ENCODE data around the gene EYA2. TPM values are rescaled to one million over a fixed set of nuclear protein-coding genes. Genes with fewer than 3 reads are reported as not detected.

Gene EYA2
- total and polyA plus RNA-seq, 2 of the 4 experiments (the other 2 are of a cell fraction) = 2.3 to 5.4 TPM

DNA sequence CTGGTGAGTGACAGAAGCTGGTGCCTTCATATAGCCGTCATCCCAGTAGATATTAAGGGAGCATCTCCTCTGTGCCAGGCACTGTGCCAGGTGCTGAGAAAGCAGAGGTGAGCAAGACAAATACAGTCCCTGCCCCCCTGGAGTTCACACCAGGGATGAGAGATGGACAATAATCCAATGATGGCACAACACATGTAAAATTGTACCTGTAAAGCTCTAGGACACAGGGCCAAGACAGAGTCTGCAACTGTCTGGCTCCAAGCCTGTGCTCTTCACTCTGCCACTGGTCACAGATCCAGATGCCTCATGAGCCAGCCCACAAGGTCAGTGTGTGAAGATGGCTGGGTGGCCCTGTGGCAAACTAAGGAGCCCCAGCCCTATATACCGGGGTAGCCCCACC, 133.8 kb downstream of the EYA2 start:
- Histone ChIP-seq H4K20me1 (ENCODE audit: insufficient read depth, low read length) (no peaks in the 10 kb centered on the region), H4K5ac (ENCODE audit: low read depth, low read length) (no peak overlapping the region), H3K9ac (ENCODE audit: low read depth, low read length) (no peak overlapping the region), H2AK9ac (replicated peaks; ENCODE audit: low read depth, low read length, poor library complexity) (no peak overlapping the region), H2BK5ac (ENCODE audit: low read depth, low read length, poor library complexity, severe bottlenecking) (no peak overlapping the region), H3K27ac (ENCODE audit: insufficient read depth, low read length) (no peak overlapping the region), H3K4me2 (ENCODE audit: low read depth, low read length) (no peak overlapping the region), H3K79me1 (ENCODE audit: low read depth in 1 of 2, low read length in 2 of 2) (no peaks in the 10 kb centered on the region), H2BK15ac (ENCODE audit: low read depth, low read length) (no peak overlapping the region), H3K18ac (ENCODE audit: low read depth, low read length) (no peak overlapping the region), H3K23ac (ENCODE audit: low read depth, low read length) (no peak overlapping the region), H3K4me1 (ENCODE audit: control insufficient read depth, insufficient read depth, low read length) (peaks cover 7% of the 10 kb centered on the region; the same call in 1 of the 2 replicates), H3K4ac (ENCODE audit: low read depth, low read length) (no peak overlapping the region), H4K91ac (ENCODE audit: insufficient read depth, low read depth, low read length) (no peak overlapping the region), H3K9me3 (ENCODE audit: control insufficient read depth, insufficient read depth, low read length) (peaks cover 5% of the 10 kb centered on the region), H3K4me3 (ENCODE audit: insufficient read depth, low read depth, low read length) (no peak overlapping the region), H3K9me1 (ENCODE audit: insufficient read depth, low read length) (no peaks in the 10 kb centered on the region), H3K27me3 (ENCODE audit: control insufficient read depth, insufficient read depth, low read length) (no peaks in the 10 kb centered on the region), H2BK120ac (ENCODE audit: low read depth, low read length) (no peak overlapping the region), H2AK5ac (ENCODE audit: low read depth, low read length) (no peak overlapping the region), H3K14ac (replicated peaks; ENCODE audit: low read depth, low read length) (no peak overlapping the region), H3K36me3 (ENCODE audit: control insufficient read depth, insufficient read depth, low read length) (peaks cover 3% of the 10 kb centered on the region; the same call in 1 of the 2 replicates), H2AFZ (replicated peaks; ENCODE audit: low read length, poor library complexity) (no peak overlapping the region), H2BK20ac (ENCODE audit: low read depth, low read length) (no peak overlapping the region), H4K8ac (ENCODE audit: low read depth in 2 of 2, low read length in 2 of 2) (no peak overlapping the region), H3K56ac (ENCODE audit: extremely low read depth, insufficient read depth, low read length) (no peak overlapping the region)
- intact Hi-C loops (cut with micrococcal nuclease) = loop anchor here (10.0 kb wide), 2 partner anchors 86 to 134 kb away; partner anchors contain the start of gene EYA2
- CTCF ChIA-PET = interaction anchor here (1.8 kb wide), 1 partner anchor 9 kb away, joined by 4 read pairs; no protein-coding TSS in a partner anchor
- dilution Hi-C loops (cut with HindIII; ENCODE audit: low sequenced_read_pairs, unreplicated experiment) = no loop called here
- POLR2A ChIA-PET (ENCODE audit: unreplicated experiment) = no interaction called here
- ATAC-seq (ENCODE audit: low read depth) = no peak
- in situ Hi-C loops (cut with MboI; ENCODE audit: low sequenced_read_pairs) = no loop called here
- no peak for DNase-seq
- no TSS peak for BruUV-seq (replicated peaks)
- TF ChIP-seq, protein P1, sequence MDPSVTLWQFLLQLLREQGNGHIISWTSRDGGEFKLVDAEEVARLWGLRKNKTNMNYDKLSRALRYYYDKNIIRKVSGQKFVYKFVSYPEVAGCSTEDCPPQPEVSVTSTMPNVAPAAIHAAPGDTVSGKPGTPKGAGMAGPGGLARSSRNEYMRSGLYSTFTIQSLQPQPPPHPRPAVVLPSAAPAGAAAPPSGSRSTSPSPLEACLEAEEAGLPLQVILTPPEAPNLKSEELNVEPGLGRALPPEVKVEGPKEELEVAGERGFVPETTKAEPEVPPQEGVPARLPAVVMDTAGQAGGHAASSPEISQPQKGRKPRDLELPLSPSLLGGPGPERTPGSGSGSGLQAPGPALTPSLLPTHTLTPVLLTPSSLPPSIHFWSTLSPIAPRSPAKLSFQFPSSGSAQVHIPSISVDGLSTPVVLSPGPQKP (IDR thresholded peaks at IDR 0.05; ENCODE audit: borderline replicate concordance, low read depth, low read length) = no peak
- TF ChIP-seq NFE2L2 (IDR thresholded peaks at IDR 0.05; ENCODE audit: low read depth, low read length) (no peak), FOS (IDR thresholded peaks at IDR 0.05; ENCODE audit: low read depth, low read length) (no peak), BHLHE40 (IDR thresholded peaks at IDR 0.05; ENCODE audit: low read depth, low read length) (no peak), CEBPB (IDR thresholded peaks at IDR 0.05; ENCODE audit: low read depth, low read length) (no peak), POLR2A (IDR thresholded peaks at IDR 0.05; ENCODE audit: low read depth, low read length) (no peak), MAFK (IDR thresholded peaks at IDR 0.05; ENCODE audit: low read depth, low read length) (no peak), RAD21 (IDR thresholded peaks at IDR 0.05; ENCODE audit: low read length) (no peak), SMC3 (IDR thresholded peaks at IDR 0.05; ENCODE audit: low read depth, low read length) (no peak), MXI1 (IDR thresholded peaks at IDR 0.05; ENCODE audit: borderline replicate concordance, low read depth, low read length) (no peak), RFX5 (IDR thresholded peaks at IDR 0.05; ENCODE audit: low read depth, low read length) (no peak), MAZ (IDR thresholded peaks at IDR 0.05; ENCODE audit: borderline replicate concordance, low read depth, low read length) (no peak), RCOR1 (IDR thresholded peaks at IDR 0.05; ENCODE audit: insufficient replicate concordance, low read length) (no peak), CHD1 (IDR thresholded peaks at IDR 0.05; ENCODE audit: low read depth, low read length) (no peak)
- TF ChIP-seq, protein P2, sequence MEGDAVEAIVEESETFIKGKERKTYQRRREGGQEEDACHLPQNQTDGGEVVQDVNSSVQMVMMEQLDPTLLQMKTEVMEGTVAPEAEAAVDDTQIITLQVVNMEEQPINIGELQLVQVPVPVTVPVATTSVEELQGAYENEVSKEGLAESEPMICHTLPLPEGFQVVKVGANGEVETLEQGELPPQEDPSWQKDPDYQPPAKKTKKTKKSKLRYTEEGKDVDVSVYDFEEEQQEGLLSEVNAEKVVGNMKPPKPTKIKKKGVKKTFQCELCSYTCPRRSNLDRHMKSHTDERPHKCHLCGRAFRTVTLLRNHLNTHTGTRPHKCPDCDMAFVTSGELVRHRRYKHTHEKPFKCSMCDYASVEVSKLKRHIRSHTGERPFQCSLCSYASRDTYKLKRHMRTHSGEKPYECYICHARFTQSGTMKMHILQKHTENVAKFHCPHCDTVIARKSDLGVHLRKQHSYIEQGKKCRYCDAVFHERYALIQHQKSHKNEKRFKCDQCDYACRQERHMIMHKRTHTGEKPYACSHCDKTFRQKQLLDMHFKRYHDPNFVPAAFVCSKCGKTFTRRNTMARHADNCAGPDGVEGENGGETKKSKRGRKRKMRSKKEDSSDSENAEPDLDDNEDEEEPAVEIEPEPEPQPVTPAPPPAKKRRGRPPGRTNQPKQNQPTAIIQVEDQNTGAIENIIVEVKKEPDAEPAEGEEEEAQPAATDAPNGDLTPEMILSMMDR (conservative IDR thresholded peaks at IDR 0.05; ENCODE audit: low read depth, low read length) = no peak
- TF ChIP-seq, protein P3, sequence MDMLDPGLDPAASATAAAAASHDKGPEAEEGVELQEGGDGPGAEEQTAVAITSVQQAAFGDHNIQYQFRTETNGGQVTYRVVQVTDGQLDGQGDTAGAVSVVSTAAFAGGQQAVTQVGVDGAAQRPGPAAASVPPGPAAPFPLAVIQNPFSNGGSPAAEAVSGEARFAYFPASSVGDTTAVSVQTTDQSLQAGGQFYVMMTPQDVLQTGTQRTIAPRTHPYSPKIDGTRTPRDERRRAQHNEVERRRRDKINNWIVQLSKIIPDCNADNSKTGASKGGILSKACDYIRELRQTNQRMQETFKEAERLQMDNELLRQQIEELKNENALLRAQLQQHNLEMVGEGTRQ (IDR thresholded peaks at IDR 0.05; ENCODE audit: low read depth, low read length) = no peak
- WGBS, 2 experiments (ENCODE audit: extremely low coverage in 2 of 2, insufficient read length in 1 of 2) = 100% methylated on average over 1 of the region's 2 CpGs; no CpG with 5 or more reads in 1 of the 2 experiments

Measured in IMR-90 (cell line).